HCT116 (cell line): ENCODE measurements around the gene HNRNPUL2. TPM values are rescaled to one million over a fixed set of nuclear protein-coding genes. Genes with fewer than 3 reads are reported as not detected.
A peak's percentile ranks its signal among the peaks of the same experiment; 100 is the strongest.

Experiments used
- ATAC-seq: fragments of 200-7000 bp; cut with Tn5 transposase; 2 replicates; pipeline ENCODE4 v1.9.1; 2020; ENCODE audit warnings: mild to moderate bottlenecking, moderate library complexity
- BruUV-seq: library from RNA; stranded (reverse); fragments of 400-500 nt; replicated peaks from 2 replicates; lab custom pipeline; 2021; lab: Mats Ljungman, UMichigan
- CTCF ChIA-PET: fragments of 300-600 bp; sonication (Branson Sonifier 250); formaldehyde crosslinking; loops from one replicate; lab custom pipeline; 2021; ENCODE audit warnings: antibody characterized with exemption; lab: Charles Lee
- POLR2A ChIA-PET: fragments of 300-600, 350-600 bp; sonication (Branson Sonifier 250); formaldehyde crosslinking; loops from one replicate; lab custom pipeline; 2021; ENCODE audit warnings: antibody characterized with exemption; lab: Charles Lee
- RAD21 ChIA-PET, 2 experiments: fragments of 300-600 bp; sonication (Branson Sonifier 250); formaldehyde crosslinking; loops; one replicate each; lab custom pipeline; 2023; ENCODE audit warnings: low total read pairs in 2 of 2; ENCODE audit not compliant: uncharacterized antibody in 2 of 2, unreplicated experiment in 2 of 2, low non-redundant PET in 1 of 2; lab: Charles Lee
- DNase-seq: peaks from one replicate; pipeline ENCODE4 v3.0.0-alpha.2; 2010; ENCODE audit warnings: low read depth, low spot score
- H2AFZ ChIP-seq: fragments of 200-600 bp; shearing (Covaris generic), sonication (generic); 2 replicates; pipeline ENCODE4 v1.6.1; 2017; ENCODE audit warnings: low read depth, mixed run types, mixed read lengths, antibody characterized with exemption, low read length; ENCODE audit not compliant: poor library complexity, severe bottlenecking
- H3K27ac ChIP-seq: 2 replicates; pipeline ENCODE4 v1.5.1; 2012; ENCODE audit warnings: low read depth, low read length
- H3K27me3 ChIP-seq: fragments of 200-600 bp; sonication (generic); 2 replicates; pipeline ENCODE4 v1.6.1; 2016; ENCODE audit warnings: mixed run types, low read length, mixed read lengths; ENCODE audit not compliant: insufficient read depth
- H3K36me3 ChIP-seq, 2 experiments: fragments of 200-500 bp in 1 of 2; fragments of 200-600 bp in 1 of 2; sonication (Bioruptor generic) in 1 of 2; sonication (generic) in 1 of 2; 2 replicates each; pipeline versions ENCODE4 v1.5.1 to v1.6.1; 2014 to 2016; ENCODE audit warnings: low read length in 2 of 2, inconsistent platforms in 1 of 2, mixed read lengths in 1 of 2, mixed run types in 1 of 2; ENCODE audit not compliant: insufficient read depth in 2 of 2, control insufficient read depth in 1 of 2
- H3K4me1 ChIP-seq, 2 experiments: fragments of 200-600 bp in 1 of 2; sonication (generic) in 1 of 2; 2 replicates each; pipeline versions ENCODE4 v1.5.1 to v1.6.1; 2012 to 2017; ENCODE audit warnings: low read length in 2 of 2, inconsistent platforms in 1 of 2, mild to moderate bottlenecking in 1 of 2, mixed read lengths in 1 of 2, mixed run types in 1 of 2, moderate library complexity in 1 of 2; ENCODE audit not compliant: insufficient read depth in 2 of 2, control insufficient read depth in 1 of 2
- H3K4me2 ChIP-seq: fragments of 200-600 bp; sonication (generic); 2 replicates; pipeline ENCODE4 v1.6.1; 2017; ENCODE audit warnings: mixed run types, low read length, mixed read lengths
- H3K4me3 ChIP-seq, 2 experiments: fragments of 200-600 bp in 1 of 2; sonication (generic) in 1 of 2; replicated peaks in 1 of 2; 2 replicates each; pipeline ENCODE4 v1.5.1; 2011 to 2016; ENCODE audit warnings: low read length in 2 of 2, control low read depth in 1 of 2, low read depth in 1 of 2, mild to moderate bottlenecking in 1 of 2, mixed read lengths in 1 of 2, mixed run types in 1 of 2
- H3K79me2 ChIP-seq: fragments of 200-600 bp; sonication (generic); 2 replicates; pipeline ENCODE4 v1.6.1; 2017; ENCODE audit warnings: mild to moderate bottlenecking, mixed run types, low read length, moderate library complexity, mixed read lengths; ENCODE audit not compliant: insufficient read depth
- H3K9ac ChIP-seq: fragments of 200-600 bp; sonication (generic); 2 replicates; pipeline ENCODE4 v1.6.1; 2016; ENCODE audit warnings: low read length, mixed read lengths
- H3K9me2 ChIP-seq: fragments of 200-600 bp; sonication (generic), shearing (Covaris generic); 2 replicates; pipeline ENCODE4 v1.6.1; 2017; ENCODE audit warnings: mixed run types, mild to moderate bottlenecking, moderate library complexity; ENCODE audit not compliant: insufficient read depth
- H3K9me3 ChIP-seq, 2 experiments: fragments of 200-500 bp in 1 of 2; fragments of 200-600 bp in 1 of 2; sonication (Bioruptor generic) in 1 of 2; sonication (generic) in 1 of 2; 2 replicates each; pipeline ENCODE4 v1.6.1; 2014 to 2017; ENCODE audit warnings: low read length in 2 of 2, mixed read lengths in 2 of 2, inconsistent platforms in 1 of 2, low read depth in 1 of 2, mild to moderate bottlenecking in 1 of 2, mixed run types in 1 of 2, moderate library complexity in 1 of 2; ENCODE audit not compliant: control insufficient read depth in 1 of 2, insufficient read depth in 1 of 2
- H4K20me1 ChIP-seq: fragments of 200-600 bp; sonication (generic), shearing (Covaris generic); 2 replicates; pipeline ENCODE4 v1.6.1; 2017; ENCODE audit warnings: mixed run types, mild to moderate bottlenecking, moderate library complexity; ENCODE audit not compliant: insufficient read depth
- ATF3 ChIP-seq: IDR thresholded peaks from 2 replicates; pipeline ENCODE4 v1.6.1; 2012
- CBX3 ChIP-seq: IDR thresholded peaks from 2 replicates; pipeline ENCODE4 v1.6.1; 2012; ENCODE audit warnings: low read depth
- CEBPB ChIP-seq: IDR thresholded peaks from 2 replicates; pipeline ENCODE4 v1.6.1; 2012; ENCODE audit warnings: low read depth
- CTCF ChIP-seq, 3 experiments: fragments of 200-600 bp in 1 of 3; sonication (generic) in 1 of 3; IDR thresholded peaks in 2 of 3; conservative IDR thresholded peaks in 1 of 3; 2 replicates each; pipeline ENCODE4 v1.5.1; 2012 to 2017; ENCODE audit warnings: low read depth in 2 of 3, low read length in 2 of 3, antibody characterized with exemption in 1 of 3, borderline replicate concordance in 1 of 3, control low read depth in 1 of 3, mild to moderate bottlenecking in 1 of 3, mixed read lengths in 1 of 3, mixed run types in 1 of 3, moderate library complexity in 1 of 3; ENCODE audit not compliant: insufficient read depth in 1 of 3
- EGR1 ChIP-seq: IDR thresholded peaks from 2 replicates; pipeline ENCODE4 v1.6.1; 2012; ENCODE audit warnings: low read depth
- ELF1 ChIP-seq: IDR thresholded peaks from 2 replicates; pipeline ENCODE4 v1.6.1; 2012; ENCODE audit warnings: low read depth, borderline replicate concordance
- FOSL1 ChIP-seq: IDR thresholded peaks from 2 replicates; pipeline ENCODE4 v1.6.1; 2012; ENCODE audit warnings: low read depth
- MAX ChIP-seq: IDR thresholded peaks from 2 replicates; pipeline ENCODE4 v1.6.1; 2012
- POLR2A ChIP-seq: IDR thresholded peaks from 2 replicates; pipeline ENCODE4 v1.7.0; 2011; ENCODE audit warnings: borderline replicate concordance; ENCODE audit not compliant: insufficient read depth, insufficient read length; ENCODE audit errors: extremely low read depth
- POLR2AphosphoS5 ChIP-seq: IDR thresholded peaks from 2 replicates; pipeline ENCODE4 v1.6.1; 2011; ENCODE audit warnings: mild to moderate bottlenecking, low read depth, low read length, moderate library complexity
- RAD21 ChIP-seq: IDR thresholded peaks from 2 replicates; pipeline ENCODE4 v1.6.1; 2012; ENCODE audit warnings: low read depth, mild to moderate bottlenecking
- REST ChIP-seq: IDR thresholded peaks from 2 replicates; pipeline ENCODE4 v1.6.1; 2012; ENCODE audit warnings: low read depth
- SIN3A ChIP-seq: IDR thresholded peaks from 2 replicates; pipeline ENCODE4 v1.6.1; 2012; ENCODE audit warnings: low read depth
- SP1 ChIP-seq: IDR thresholded peaks from 2 replicates; pipeline ENCODE4 v1.6.1; 2012; ENCODE audit warnings: low read depth
- SRF ChIP-seq: IDR thresholded peaks from 2 replicates; pipeline ENCODE4 v1.6.1; 2012; ENCODE audit warnings: low read depth
- ZBTB33 ChIP-seq: IDR thresholded peaks from 2 replicates; pipeline ENCODE4 v1.6.1; 2011; ENCODE audit warnings: mild to moderate bottlenecking, low read length, moderate library complexity; ENCODE audit not compliant: insufficient replicate concordance; ENCODE audit errors: extremely low read depth
- intact Hi-C: fragments of 100-400 bp; cut with micrococcal nuclease; formaldehyde crosslinking; loops from 2 replicates; pipeline ENCODE4 v1.10.0; 2022
- total RNA-seq: library from RNA; stranded (reverse); gene quantifications from one replicate; pipeline ENCODE4 v1.2.1, GENCODE V29; 2021; ENCODE audit not compliant: unreplicated experiment

Gene HNRNPUL2
- total RNA-seq, 1 experiment from 2014 or later: 45.8 TPM

- no peak for TF ChIP-seq EGR1
- TF ChIP-seq ELF1: no peak
- no peak for TF ChIP-seq SIN3A
- TF ChIP-seq FOSL1: no peak
- TF ChIP-seq POLR2AphosphoS5: no peak
- TF ChIP-seq CTCF (IDR thresholded peaks at IDR 0.05 in 2 of 3, conservative IDR thresholded peaks at IDR 0.05 in 1 of 3; ENCODE audit: borderline replicate concordance in 1 of 3, insufficient read depth in 1 of 3, low read depth in 2 of 3, low read length in 2 of 3): no peak
- TF ChIP-seq REST: no peak
- TF ChIP-seq ZBTB33: no peak
- no peak for TF ChIP-seq SRF
- no peak for TF ChIP-seq CEBPB
- TF ChIP-seq CBX3: no peak
- no peak for TF ChIP-seq RAD21
- TF ChIP-seq POLR2A: no peak
- no peak for TF ChIP-seq ATF3
- no peak for TF ChIP-seq MAX
- no peak for TF ChIP-seq SP1
- Histone ChIP-seq H3K9me2 (no peaks in the 10 kb centered on the region), H3K27me3 (no peaks in the 10 kb centered on the region), H3K79me2 (peaks cover 55% of the 10 kb centered on the region), H2AFZ (no peak overlapping the region), H3K9ac (peak overlapping the region; percentile 84), H3K4me1 (peaks cover 31 to 51% of the 10 kb centered on the region in 2 experiments), H3K4me2 (peak overlapping the region; percentile 95), H3K4me3 (peak overlapping the region; percentile 80 to 87), H3K36me3 (peaks cover 6 to 11% of the 10 kb centered on the region in 2 experiments; a peak in 3 of 4 replicates), H3K27ac (no peak overlapping the region), H3K9me3 (no peaks in the 10 kb centered on the region), H4K20me1 (no peaks in the 10 kb centered on the region)
- intact Hi-C loops: loop anchor here (10.0 kb wide), 1 partner anchor 87 kb away; the partner anchor contains the start of gene POLR2G
- ChIA-PET POLR2A (interaction anchor here (1.2 to 2.4 kb wide), 2 partner anchors 13 to 86 kb away, joined by 4 to 6 read pairs; partner anchors contain the start of genes C11orf98, CSKMT and TUT1), RAD21 (no interaction called here), CTCF (no interaction called here)
- ATAC-seq: no peak
- no TSS peak for BruUV-seq
- no peak for DNase-seq
Measured at GRCh38 chr11:62677714-62678113, 49.5 kb downstream of the HNRNPUL2 start.
